Fibroblast of lung (primary cell): ENCODE results near the gene TEX55.

Source experiments
- CTCF ChIP-seq, 2 donors: IDR thresholded peaks in 1 of 2; conservative IDR thresholded peaks in 1 of 2; 1 replicate in 1 of 2; 2 replicates in 1 of 2; pipeline ENCODE4 v1.5.1; 2011 to 2012; ENCODE audit warnings: low read length in 2 of 2, control low read depth in 1 of 2, inconsistent platforms in 1 of 2, low read depth in 1 of 2, mild to moderate bottlenecking in 1 of 2
- EZH2 ChIP-seq: IDR thresholded peaks from 2 replicates; pipeline ENCODE4 v1.5.1; 2012; ENCODE audit warnings: low read length, control low read depth, mild to moderate bottlenecking; ENCODE audit errors: missing control alignments

- no peak for TF ChIP-seq CTCF (conservative IDR thresholded peaks at IDR 0.05 in 1 of 2, IDR thresholded peaks at IDR 0.05 in 1 of 2; ENCODE audit: low read depth in 1 of 2, low read length in 2 of 2)
- TF ChIP-seq EZH2 = no peak
Measured at GRCh38 chr3:119177321-119177720, 31.4 kb downstream of the TEX55 start.
